ENCODE data around the gene CTNNA3. TPM values are rescaled to one million over a fixed set of nuclear protein-coding genes. Genes with fewer than 3 reads are reported as not detected.

CTNNA3 gene
- total RNA-seq, result 1 to 10 TPM in 5 of 6 experiments, under 1 TPM in 1; 0.19 to 3.6 (median 1.2) TPM
- long read RNA-seq, partial matches to known transcripts, result 0 of 1 reads
- long read RNA-seq, other reads (novel, unspliced or antisense), result 1 of 1 reads

DNA sequence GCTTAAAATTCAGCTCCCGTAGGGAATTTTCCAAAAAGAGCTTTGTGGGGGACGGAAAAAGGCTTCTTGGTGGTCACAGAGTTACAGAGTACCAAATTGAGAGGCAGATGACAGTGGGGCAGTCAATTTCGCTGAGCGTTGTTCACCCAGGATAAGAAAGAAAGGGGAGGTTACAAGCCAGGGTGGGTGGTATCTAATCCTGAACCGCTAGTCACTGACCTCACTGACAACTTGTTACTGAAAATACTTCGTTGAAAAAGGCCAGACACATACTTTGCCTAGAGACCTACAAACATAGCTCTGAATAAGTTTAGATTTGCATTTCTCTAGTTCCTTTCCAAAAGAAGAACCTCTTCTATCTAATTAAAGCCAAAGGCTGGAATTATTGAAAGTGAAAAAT, at the start of gene CTNNA3:
Gene CTNNA3 (minus strand): TSS at position 167 of the 400 bp plus-strand sequence.
- ATAC-seq (no peak), DNase-seq (no peak)
- Histone ChIP-seq H3K36me3 (no peaks in the 10 kb centered on the region), H3K27ac (no peak within 1 kb of the TSS), H3K4me3 (no peak within 1 kb of the TSS), H3K27me3 (no peaks in the 10 kb centered on the region), H3K4me1 (no peaks in the 10 kb centered on the region), H3K9me3 (no peaks in the 10 kb centered on the region)
- intact Hi-C loops (cut with DNase I), result loop anchor here (5.0 to 10.0 kb wide), 2 partner anchors 79 to 86 kb away; no protein-coding TSS in a partner anchor
- TF ChIP-seq, protein P1, sequence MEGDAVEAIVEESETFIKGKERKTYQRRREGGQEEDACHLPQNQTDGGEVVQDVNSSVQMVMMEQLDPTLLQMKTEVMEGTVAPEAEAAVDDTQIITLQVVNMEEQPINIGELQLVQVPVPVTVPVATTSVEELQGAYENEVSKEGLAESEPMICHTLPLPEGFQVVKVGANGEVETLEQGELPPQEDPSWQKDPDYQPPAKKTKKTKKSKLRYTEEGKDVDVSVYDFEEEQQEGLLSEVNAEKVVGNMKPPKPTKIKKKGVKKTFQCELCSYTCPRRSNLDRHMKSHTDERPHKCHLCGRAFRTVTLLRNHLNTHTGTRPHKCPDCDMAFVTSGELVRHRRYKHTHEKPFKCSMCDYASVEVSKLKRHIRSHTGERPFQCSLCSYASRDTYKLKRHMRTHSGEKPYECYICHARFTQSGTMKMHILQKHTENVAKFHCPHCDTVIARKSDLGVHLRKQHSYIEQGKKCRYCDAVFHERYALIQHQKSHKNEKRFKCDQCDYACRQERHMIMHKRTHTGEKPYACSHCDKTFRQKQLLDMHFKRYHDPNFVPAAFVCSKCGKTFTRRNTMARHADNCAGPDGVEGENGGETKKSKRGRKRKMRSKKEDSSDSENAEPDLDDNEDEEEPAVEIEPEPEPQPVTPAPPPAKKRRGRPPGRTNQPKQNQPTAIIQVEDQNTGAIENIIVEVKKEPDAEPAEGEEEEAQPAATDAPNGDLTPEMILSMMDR (IDR thresholded peaks at IDR 0.05), result no peak
- no peak for TF ChIP-seq POLR2A (IDR thresholded peaks at IDR 0.05)
- 28% methylated on average over 6 of the region's 6 CpGs for WGBS (ENCODE audit: insufficient coverage, low coverage, low lambda C conversion rate, missing lambda C conversion rate)

DNA sequence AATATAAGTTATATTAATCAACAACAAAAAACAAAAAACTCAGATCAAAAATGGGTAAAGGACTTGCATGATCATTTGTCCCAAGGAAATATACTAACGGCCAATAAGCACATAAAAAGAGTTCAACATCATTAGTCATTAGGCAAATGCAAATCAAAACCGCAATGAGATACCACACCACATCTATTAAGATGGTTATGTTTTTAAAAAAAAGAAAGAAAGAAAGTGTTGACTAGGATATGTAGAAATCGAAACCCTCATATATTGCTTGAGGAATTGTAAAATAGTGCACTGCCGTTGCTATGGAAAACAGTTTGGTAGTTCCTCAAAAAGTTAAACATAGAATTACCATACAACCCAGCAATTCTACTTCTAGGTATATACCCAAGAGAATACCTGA, 39.4 kb upstream of the CTNNA3 start:
- H3K27ac ChIP-seq, result no peak overlapping the region
- no peak overlapping the region for H3K4me3 ChIP-seq
- 67% methylated on average over 4 of the region's 4 CpGs for whole genome bisulfite sequencing (ENCODE audit: insufficient coverage, low coverage, low lambda C conversion rate, missing lambda C conversion rate)
- intact Hi-C loops (cut with DNase I), result no loop called here
- ATAC-seq (no peak), DNase-seq (no peak)
- TF ChIP-seq POLR2A (IDR thresholded peaks at IDR 0.05), result no peak
- TF ChIP-seq, protein P1 (IDR thresholded peaks at IDR 0.05), result no peak
- no peaks in the 10 kb centered on the region for H3K36me3 ChIP-seq
- no peaks in the 10 kb centered on the region for H3K4me1 ChIP-seq
- no peaks in the 10 kb centered on the region for H3K9me3 ChIP-seq
- no peaks in the 10 kb centered on the region for H3K27me3 ChIP-seq

DNA sequence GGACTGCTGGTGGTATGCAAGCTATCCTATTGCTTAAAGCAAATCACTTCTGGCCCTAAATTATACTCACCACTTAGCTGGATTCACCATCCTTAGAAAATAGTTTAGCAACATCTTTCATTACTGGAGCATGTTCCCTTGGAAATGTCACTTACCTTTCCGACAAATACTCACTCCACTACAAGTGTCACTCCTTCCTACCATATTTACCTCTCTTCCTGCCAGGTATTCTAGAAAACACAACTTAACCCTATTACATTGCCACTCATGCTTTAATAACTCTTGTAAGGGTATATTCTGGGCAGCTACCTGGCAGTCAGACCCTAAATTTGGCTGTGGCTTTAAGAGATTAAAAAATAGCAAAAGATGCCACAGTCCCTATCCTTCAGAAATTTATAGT, 37.5 kb upstream of the CTNNA3 start:
- no peak for ATAC-seq
- TF ChIP-seq, protein P1 (IDR thresholded peaks at IDR 0.05), result no peak
- no peak for TF ChIP-seq POLR2A (IDR thresholded peaks at IDR 0.05)
- intact Hi-C loops (cut with DNase I), result no loop called here
- no peaks in the 10 kb centered on the region for H3K4me1 ChIP-seq
- no peak for DNase-seq
- H3K4me3 ChIP-seq, result no peak overlapping the region
- H3K9me3 ChIP-seq, result no peaks in the 10 kb centered on the region
- no peaks in the 10 kb centered on the region for H3K36me3 ChIP-seq
- no peak overlapping the region for H3K27ac ChIP-seq
- WGBS (ENCODE audit: insufficient coverage, low coverage, low lambda C conversion rate, missing lambda C conversion rate), result 100% methylated on average over 1 of the region's 1 CpG
- H3K27me3 ChIP-seq, result no peaks in the 10 kb centered on the region

DNA sequence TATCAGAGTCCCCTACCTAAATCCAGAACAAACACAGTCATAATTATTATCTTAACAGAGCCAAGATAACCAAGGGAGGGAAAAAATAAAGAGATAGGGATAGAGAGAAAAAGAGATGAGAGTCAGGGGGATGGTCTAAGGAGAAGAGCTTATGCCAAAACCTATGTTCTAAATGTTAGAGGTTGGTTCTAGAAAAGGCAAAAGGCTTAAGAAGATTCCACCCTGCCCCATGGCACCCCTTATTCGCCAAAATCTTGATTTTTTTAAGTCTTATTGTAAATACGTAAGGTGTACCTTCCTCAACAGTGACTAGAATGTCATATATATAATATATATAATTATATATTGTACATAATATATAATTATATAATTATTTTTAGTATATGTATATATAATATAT, 29.6 kb upstream of the CTNNA3 start:
- H3K36me3 ChIP-seq, result no peaks in the 10 kb centered on the region
- WGBS (ENCODE audit: insufficient coverage, low coverage, low lambda C conversion rate, missing lambda C conversion rate), result 75% methylated on average over 2 of the region's 2 CpGs
- intact Hi-C loops (cut with DNase I), result no loop called here
- H3K27me3 ChIP-seq, result no peaks in the 10 kb centered on the region
- no peak for ATAC-seq
- DNase-seq, result no peak
- no peaks in the 10 kb centered on the region for H3K4me1 ChIP-seq
- no peak overlapping the region for H3K27ac ChIP-seq
- TF ChIP-seq POLR2A (IDR thresholded peaks at IDR 0.05), result no peak
- TF ChIP-seq, protein P1 (IDR thresholded peaks at IDR 0.05), result no peak
- H3K9me3 ChIP-seq, result no peaks in the 10 kb centered on the region
- no peak overlapping the region for H3K4me3 ChIP-seq

DNA sequence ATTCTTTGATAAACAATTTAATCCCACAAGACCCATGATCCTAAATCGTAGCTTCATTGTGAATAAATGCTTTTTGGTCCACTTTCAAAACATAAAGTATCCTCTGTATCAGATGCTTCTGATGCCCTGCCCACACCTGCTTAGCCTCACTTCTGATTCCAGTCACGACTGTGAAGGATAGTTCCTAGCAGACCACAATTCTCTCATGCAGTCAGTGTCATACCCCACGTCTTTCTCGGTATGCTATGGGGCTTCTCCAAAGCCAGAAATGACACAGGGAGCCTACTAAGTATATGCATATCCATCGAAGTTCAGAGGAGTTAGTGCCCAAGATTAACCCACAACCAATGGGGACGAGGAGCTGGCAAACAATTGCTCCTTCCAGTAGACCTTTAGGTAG, 27.6 kb upstream of the CTNNA3 start:
- Histone ChIP-seq H3K27me3 (no peaks in the 10 kb centered on the region), H3K4me1 (no peaks in the 10 kb centered on the region), H3K9me3 (no peaks in the 10 kb centered on the region), H3K36me3 (no peaks in the 10 kb centered on the region), H3K4me3 (no peak overlapping the region), H3K27ac (no peak overlapping the region)
- intact Hi-C loops (cut with DNase I), result no loop called here
- ATAC-seq (no peak), DNase-seq (no peak)
- TF ChIP-seq POLR2A (IDR thresholded peaks at IDR 0.05), result no peak
- TF ChIP-seq, protein P1 (IDR thresholded peaks at IDR 0.05), result no peak
- 62% methylated on average over 6 of the region's 6 CpGs for WGBS (ENCODE audit: insufficient coverage, low coverage, low lambda C conversion rate, missing lambda C conversion rate)

Data from right lobe of liver (tissue), 6 donors.